SK-N-SH (cell line): Measurements from ENCODE around the gene CHD2. TPM values are rescaled to one million over a fixed set of nuclear protein-coding genes. Genes with fewer than 3 reads are reported as not detected.

ENCODE experiments used
- CTCF ChIA-PET: fragments of 300-600, 350-600 bp; formaldehyde crosslinking; extraction: SDS; loops from one replicate; lab custom pipeline; 2021; lab: Yijun Ruan, JAX
- POLR2A ChIA-PET: fragments of 350-600 bp; sonication (Branson Sonifier 250); formaldehyde crosslinking; extraction: SDS; loops from one replicate; lab custom pipeline; 2020; ENCODE audit warnings: antibody characterized with exemption, inconsistent platforms; lab: Yijun Ruan, JAX
- DNase-seq: peaks from one replicate; pipeline ENCODE4 v3.0.0; 2012
- H2AFZ ChIP-seq: fragments of 200-600 bp; sonication (generic); 2 replicates; pipeline ENCODE4 v1.8.1; 2016; ENCODE audit warnings: antibody characterized with exemption, mild to moderate bottlenecking, low read depth
- H3F3A ChIP-seq: fragments of 200-600 bp; sonication (generic); replicated peaks from 2 replicates; pipeline ENCODE3; 2016; ENCODE audit warnings: antibody characterized with exemption, mild to moderate bottlenecking; ENCODE audit not compliant: insufficient read depth
- H3K27ac ChIP-seq, 2 experiments: fragments of 200-500 bp in 1 of 2; fragments of 200-600 bp in 1 of 2; sonication (Bioruptor generic) in 1 of 2; sonication (generic), shearing (Covaris generic) in 1 of 2; 2 replicates each; pipeline versions ENCODE4 v1.5.1 to v1.6.1; 2014 to 2016; ENCODE audit warnings: low read depth in 2 of 2, inconsistent platforms in 1 of 2, low read length in 1 of 2, mild to moderate bottlenecking in 1 of 2, mixed read lengths in 1 of 2
- H3K27me3 ChIP-seq: fragments of 200-600 bp; sonication (generic), shearing (Covaris generic); 2 replicates; pipeline ENCODE4 v1.6.1; 2016; ENCODE audit warnings: mixed run types; ENCODE audit not compliant: insufficient read depth
- H3K36me3 ChIP-seq, 2 experiments: fragments of 200-500 bp in 1 of 2; fragments of 200-600 bp in 1 of 2; sonication (Bioruptor generic) in 1 of 2; sonication (generic) in 1 of 2; replicated peaks in 1 of 2; 2 replicates each; pipeline versions ENCODE3 to v1.5.1; 2014 to 2016; ENCODE audit warnings: low read length in 1 of 2, mild to moderate bottlenecking in 1 of 2; ENCODE audit not compliant: insufficient read depth in 2 of 2, control insufficient read depth in 1 of 2
- H3K4me1 ChIP-seq, 2 experiments: fragments of 200-500 bp in 1 of 2; fragments of 200-600 bp in 1 of 2; sonication (Bioruptor generic) in 1 of 2; sonication (generic), shearing (Covaris generic) in 1 of 2; 2 replicates each; pipeline versions ENCODE4 v1.5.1 to v1.6.1; 2014 to 2016; ENCODE audit warnings: low read depth in 1 of 2, low read length in 1 of 2, mixed run types in 1 of 2; ENCODE audit not compliant: insufficient read depth in 2 of 2, control insufficient read depth in 1 of 2
- H3K4me2 ChIP-seq: fragments of 200-600 bp; sonication (generic), shearing (Covaris generic); 2 replicates; pipeline ENCODE4 v1.6.1; 2017; ENCODE audit warnings: mixed run types
- H3K4me3 ChIP-seq, 2 experiments: fragments of 200-500 bp in 1 of 2; fragments of 200-600 bp in 1 of 2; sonication (Bioruptor generic) in 1 of 2; sonication (generic), shearing (Covaris generic) in 1 of 2; 2 replicates each; pipeline versions ENCODE4 v1.5.1 to v1.8.1; 2014 to 2016; ENCODE audit warnings: low read depth in 2 of 2, inconsistent platforms in 1 of 2, low read length in 1 of 2, mild to moderate bottlenecking in 1 of 2, mixed read lengths in 1 of 2, moderate library complexity in 1 of 2
- H3K79me2 ChIP-seq: fragments of 200-600 bp; sonication (generic); 2 replicates; pipeline ENCODE4 v1.8.1; 2017; ENCODE audit warnings: mild to moderate bottlenecking; ENCODE audit not compliant: insufficient read depth
- H3K9ac ChIP-seq: fragments of 200-600 bp; sonication (generic); 2 replicates; pipeline ENCODE4 v1.6.1; 2017; ENCODE audit warnings: mixed run types
- H3K9me2 ChIP-seq: fragments of 200-600 bp; sonication (generic); 2 replicates; pipeline ENCODE4 v1.6.1; 2017; ENCODE audit warnings: mixed run types
- H3K9me3 ChIP-seq: fragments of 200-600 bp; sonication (generic); 2 replicates; pipeline ENCODE4 v1.6.1; 2017; ENCODE audit warnings: mixed run types, mild to moderate bottlenecking, moderate library complexity
- H4K20me1 ChIP-seq: fragments of 200-600 bp; sonication (generic); 2 replicates; pipeline ENCODE4 v1.6.1; 2017; ENCODE audit warnings: mild to moderate bottlenecking, mixed run types; ENCODE audit not compliant: insufficient read depth
- ELF1 ChIP-seq: IDR thresholded peaks from 2 replicates; pipeline ENCODE4 v1.4.0; 2012
- EP300 ChIP-seq, 2 experiments: IDR thresholded peaks; 2 replicates each; pipeline versions ENCODE4 v1.4.0 to v1.6.1; 2012; ENCODE audit warnings: borderline replicate concordance in 1 of 2, low read depth in 1 of 2, low read length in 1 of 2
- EZH2phosphoT487 ChIP-seq: fragments of 200-600 bp; sonication (generic); IDR thresholded peaks from 2 replicates; pipeline ENCODE4 v1.6.1; 2017; ENCODE audit warnings: low read depth, mixed run types, mild to moderate bottlenecking, antibody characterized with exemption, moderate library complexity, borderline replicate concordance
- FOSL2 ChIP-seq: IDR thresholded peaks from 2 replicates; pipeline ENCODE4 v1.4.0; 2012; ENCODE audit warnings: low read depth, mild to moderate bottlenecking, moderate library complexity, borderline replicate concordance
- FOXM1 ChIP-seq: IDR thresholded peaks from 2 replicates; pipeline ENCODE4 v1.4.0; 2012; ENCODE audit warnings: low read depth, mild to moderate bottlenecking
- MEF2A ChIP-seq: IDR thresholded peaks from 2 replicates; pipeline ENCODE4 v1.4.0; 2012; ENCODE audit warnings: low read depth, borderline replicate concordance
- MXI1 ChIP-seq: IDR thresholded peaks from 2 replicates; pipeline ENCODE4 v1.6.1; 2012; ENCODE audit warnings: mild to moderate bottlenecking, low read depth, low read length, improper control_type of control experiment
- RCOR1 ChIP-seq: fragments of 150-350 bp; IDR thresholded peaks from 2 replicates; pipeline ENCODE4 v1.6.1; 2017; ENCODE audit warnings: antibody characterized with exemption, low read length
- RXRA ChIP-seq: IDR thresholded peaks from 2 replicates; pipeline ENCODE4 v1.4.0; 2012; ENCODE audit warnings: low read depth, mild to moderate bottlenecking, borderline replicate concordance
- SMC3 ChIP-seq: IDR thresholded peaks from 2 replicates; pipeline ENCODE4 v1.6.1; 2012; ENCODE audit warnings: low read depth, low read length, improper control_type of control experiment
- TCF12 ChIP-seq: IDR thresholded peaks from 2 replicates; pipeline ENCODE4 v1.4.0; 2012
- TEAD4 ChIP-seq: IDR thresholded peaks from 2 replicates; pipeline ENCODE4 v1.4.0; 2012; ENCODE audit warnings: mild to moderate bottlenecking, borderline replicate concordance; ENCODE audit not compliant: insufficient read depth
- WGBS: methylation state at CpG from one replicate; pipeline ENCODE4 v1.1.6; 2017; ENCODE audit warnings: low lambda C conversion rate; 5-methylcytosine and 5-hydroxymethylcytosine counted together
- polyA plus RNA-seq, 3 experiments: library from polyadenylated mRNA; depleted of rRNA; stranded (reverse); fragments of >200 nt; gene quantifications; 2 replicates each; pipeline ENCODE4 v1.2.3, GENCODE V29; 2012
- TF ChIP-seq, protein P1 (sequence below): IDR thresholded peaks from 2 replicates; pipeline ENCODE4 v1.4.0; 2012; ENCODE audit warnings: low read depth, borderline replicate concordance
- TF ChIP-seq, protein P2 (sequence below): IDR thresholded peaks from 2 replicates; pipeline ENCODE4; 2012
- TF ChIP-seq, protein P3 (sequence below): fragments of 150-350 bp; IDR thresholded peaks from 2 replicates; pipeline ENCODE4 v1.6.1; 2017; ENCODE audit warnings: antibody characterized with exemption, low read length, low read depth, borderline replicate concordance

Gene CHD2
- polyA plus RNA-seq, 1 of the 3 experiments (the other 2 are of a cell fraction) = 25.3 TPM

DNA sequence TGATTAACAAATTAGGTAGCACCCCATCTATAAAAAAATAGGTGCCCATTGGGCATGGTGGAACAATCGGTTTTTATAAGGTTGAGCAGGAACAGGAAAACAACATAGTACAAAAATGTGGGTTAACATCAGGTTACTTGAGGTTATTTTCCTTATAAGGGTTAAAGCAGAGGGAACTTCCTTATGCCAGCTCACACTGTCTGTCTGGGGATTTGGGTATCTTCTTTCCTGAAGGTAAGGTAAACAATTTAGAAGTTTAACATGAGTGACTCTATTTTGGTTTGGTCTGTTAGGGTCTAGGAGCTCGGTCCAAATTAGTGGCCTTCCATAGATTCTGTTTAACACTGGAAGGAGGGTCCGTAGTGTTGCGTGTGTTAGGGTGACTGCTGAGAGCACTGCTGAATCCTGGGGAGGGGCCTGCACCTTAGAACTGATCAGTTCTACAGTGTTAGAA is 14.7 kb downstream of the CHD2 start:
- Histone ChIP-seq H2AFZ (no peak overlapping the region), H3F3A (peaks cover 45% of the 10 kb centered on the region), H3K27ac (peak overlapping the region in 1 of 2 experiments; percentile 90; a peak in 2 of 4 replicates), H3K9me2 (no peaks in the 10 kb centered on the region), H3K9ac (no peak overlapping the region), H3K9me3 (no peaks in the 10 kb centered on the region), H3K4me3 (no peak overlapping the region), H3K27me3 (no peaks in the 10 kb centered on the region), H4K20me1 (peaks cover 15% of the 10 kb centered on the region; the same call in 1 of the 2 replicates), H3K4me1 (peaks cover 0 to 27% of the 10 kb centered on the region in 2 experiments; a peak in 3 of 4 replicates), H3K36me3 (peaks cover 2 to 17% of the 10 kb centered on the region in 2 experiments), H3K4me2 (0 out of 2 replicates have a peak overlapping the region, but pooled peaks have one; percentile 4), H3K79me2 (peaks cover 100% of the 10 kb centered on the region)
- ChIA-PET CTCF (interaction anchor here (1.1 to 9.3 kb wide), 4 partner anchors 10 to 117 kb away, joined by 3 to 78 read pairs (median 8); no protein-coding TSS in a partner anchor), POLR2A (interaction anchor here (1.4 kb wide), 1 partner anchor 105 kb away, joined by 4 read pairs; no protein-coding TSS in a partner anchor)
- no peak for DNase-seq
- 82% methylated on average over 4 of the region's 4 CpGs for WGBS
- TF ChIP-seq, protein P1, sequence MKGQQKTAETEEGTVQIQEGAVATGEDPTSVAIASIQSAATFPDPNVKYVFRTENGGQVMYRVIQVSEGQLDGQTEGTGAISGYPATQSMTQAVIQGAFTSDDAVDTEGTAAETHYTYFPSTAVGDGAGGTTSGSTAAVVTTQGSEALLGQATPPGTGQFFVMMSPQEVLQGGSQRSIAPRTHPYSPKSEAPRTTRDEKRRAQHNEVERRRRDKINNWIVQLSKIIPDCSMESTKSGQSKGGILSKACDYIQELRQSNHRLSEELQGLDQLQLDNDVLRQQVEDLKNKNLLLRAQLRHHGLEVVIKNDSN = no peak
- TF ChIP-seq TEAD4 = no peak
- TF ChIP-seq MEF2A = no peak
- TF ChIP-seq, protein P2, sequence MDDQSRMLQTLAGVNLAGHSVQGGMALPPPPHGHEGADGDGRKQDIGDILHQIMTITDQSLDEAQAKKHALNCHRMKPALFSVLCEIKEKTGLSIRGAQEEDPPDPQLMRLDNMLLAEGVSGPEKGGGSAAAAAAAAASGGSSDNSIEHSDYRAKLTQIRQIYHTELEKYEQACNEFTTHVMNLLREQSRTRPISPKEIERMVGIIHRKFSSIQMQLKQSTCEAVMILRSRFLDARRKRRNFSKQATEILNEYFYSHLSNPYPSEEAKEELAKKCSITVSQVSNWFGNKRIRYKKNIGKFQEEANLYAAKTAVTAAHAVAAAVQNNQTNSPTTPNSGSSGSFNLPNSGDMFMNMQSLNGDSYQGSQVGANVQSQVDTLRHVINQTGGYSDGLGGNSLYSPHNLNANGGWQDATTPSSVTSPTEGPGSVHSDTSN = no peak
- TF ChIP-seq RCOR1 = no peak
- no peak for TF ChIP-seq MXI1
- no peak for TF ChIP-seq TCF12
- TF ChIP-seq FOSL2 = no peak
- TF ChIP-seq RXRA = no peak
- no peak for TF ChIP-seq EZH2phosphoT487
- TF ChIP-seq, protein P3, sequence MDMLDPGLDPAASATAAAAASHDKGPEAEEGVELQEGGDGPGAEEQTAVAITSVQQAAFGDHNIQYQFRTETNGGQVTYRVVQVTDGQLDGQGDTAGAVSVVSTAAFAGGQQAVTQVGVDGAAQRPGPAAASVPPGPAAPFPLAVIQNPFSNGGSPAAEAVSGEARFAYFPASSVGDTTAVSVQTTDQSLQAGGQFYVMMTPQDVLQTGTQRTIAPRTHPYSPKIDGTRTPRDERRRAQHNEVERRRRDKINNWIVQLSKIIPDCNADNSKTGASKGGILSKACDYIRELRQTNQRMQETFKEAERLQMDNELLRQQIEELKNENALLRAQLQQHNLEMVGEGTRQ = no peak
- TF ChIP-seq EP300 (IDR thresholded peaks at IDR 0.05; ENCODE audit: borderline replicate concordance in 1 of 2, low read depth in 1 of 2, low read length in 1 of 2) = no peak
- no peak for TF ChIP-seq ELF1
- TF ChIP-seq FOXM1 = no peak
- no peak for TF ChIP-seq SMC3
